OCI-LY3 (cell line): ENCODE measurements around the gene LRRC8C.

Source experiments
- H2AFZ ChIP-seq: fragments of 200-600, 300-600 bp; shearing (Covaris generic); 2 replicates; pipeline ENCODE4 v1.6.0; 2014; ENCODE audit warnings: antibody characterized with exemption, low read depth, low read length
- H3K27ac ChIP-seq: fragments of 200-600, 300-600 bp; sonication (generic); 2 replicates; pipeline ENCODE4 v1.5.1; 2014; ENCODE audit warnings: mild to moderate bottlenecking, low read length, moderate library complexity, mixed read lengths
- H3K27me3 ChIP-seq: fragments of 200-600, 300-600 bp; sonication (generic); 2 replicates; pipeline ENCODE4 v1.6.1; 2014; ENCODE audit warnings: low read depth, low read length, mixed read lengths
- H3K36me3 ChIP-seq: fragments of 200-600, 300-600 bp; sonication (generic); replicated peaks from 2 replicates; pipeline ENCODE3; 2014; ENCODE audit warnings: low read depth, low read length, mixed read lengths
- H3K4me1 ChIP-seq: fragments of 300-600, 200-600 bp; sonication (generic); 2 replicates; pipeline ENCODE4 v1.6.1; 2014; ENCODE audit warnings: low read length, mixed read lengths
- H3K4me2 ChIP-seq: fragments of 200-600, 300-600 bp; sonication (generic); 2 replicates; pipeline ENCODE4 v1.6.1; 2014; ENCODE audit warnings: low read length, mixed read lengths
- H3K4me3 ChIP-seq: fragments of 300-600, 200-600 bp; sonication (generic); 2 replicates; pipeline ENCODE4 v1.5.1; 2014; ENCODE audit warnings: antibody characterized with exemption, mild to moderate bottlenecking, low read length, moderate library complexity
- H3K79me2 ChIP-seq: fragments of 300-600, 200-600 bp; shearing (Covaris generic); 2 replicates; pipeline ENCODE4 v1.6.1; 2014; ENCODE audit warnings: mild to moderate bottlenecking, low read length, mixed read lengths
- H3K9ac ChIP-seq: fragments of 300-600, 200-600 bp; shearing (Covaris generic); 2 replicates; pipeline ENCODE4 v1.6.0; 2014; ENCODE audit warnings: mild to moderate bottlenecking, low read length, moderate library complexity
- H3K9me3 ChIP-seq: fragments of 200-600, 300-600 bp; shearing (Covaris generic); 2 replicates; pipeline ENCODE4 v1.6.1; 2014; ENCODE audit warnings: low read length, mixed read lengths; ENCODE audit not compliant: insufficient read depth
- H4K20me1 ChIP-seq: fragments of 200-600, 300-600 bp; sonication (generic); 2 replicates; pipeline ENCODE4 v1.6.1; 2016; ENCODE audit warnings: low read length, mixed read lengths; ENCODE audit not compliant: insufficient read depth
- CTCF ChIP-seq: fragments of 200-600, 300-600 bp; sonication (generic); IDR thresholded peaks from 2 replicates; pipeline ENCODE4 v1.5.1; 2014; ENCODE audit warnings: antibody characterized with exemption, low read length, low read depth
- EZH2phosphoT487 ChIP-seq: fragments of 200-600 bp; shearing (Covaris generic); IDR thresholded peaks from 2 replicates; pipeline ENCODE4 v1.6.1; 2018; ENCODE audit warnings: antibody characterized with exemption, mixed run types, low read depth

Gene LRRC8C

GRCh38 chr1:89767618-89768017 is 134.7 kb downstream of the LRRC8C start:
- H3K4me2 ChIP-seq: no peak overlapping the region
- no peak overlapping the region for H3K9ac ChIP-seq
- no peak overlapping the region for H3K4me3 ChIP-seq

More at GRCh38 chr1:89767618-89768017, 134.7 kb downstream of the LRRC8C start:
- no peaks in the 10 kb centered on the region for H3K79me2 ChIP-seq
- no peak overlapping the region for H2AFZ ChIP-seq
- peaks cover 5% of the 10 kb centered on the region; the same call in 1 of the 2 replicates for H3K4me1 ChIP-seq
- H3K36me3 ChIP-seq: no peaks in the 10 kb centered on the region
- H3K27ac ChIP-seq: no peak overlapping the region
- no peak for TF ChIP-seq EZH2phosphoT487
- TF ChIP-seq CTCF: no peak
- no peaks in the 10 kb centered on the region for H3K9me3 ChIP-seq
- no peaks in the 10 kb centered on the region for H4K20me1 ChIP-seq
- peaks cover 46% of the 10 kb centered on the region for H3K27me3 ChIP-seq
